Measurements from ENCODE around the gene GALNT5. TPM values are rescaled to one million over a fixed set of nuclear protein-coding genes. Genes with fewer than 3 reads are reported as not detected.

The GALNT5 gene
- total RNA-seq, 1 experiment from 2014 or later = 0.08 TPM

- Histone ChIP-seq H3K36me3 (ENCODE audit: control insufficient read depth, insufficient read depth, low read length) (no peaks in the 10 kb centered on the region), H3K9me3 (ENCODE audit: control insufficient read depth, insufficient read depth, low read depth, low read length) (no peaks in the 10 kb centered on the region), H3K27me3 (ENCODE audit: control insufficient read depth, insufficient read depth, low read length) (no peaks in the 10 kb centered on the region), H3K27ac (ENCODE audit: low read length) (no peak overlapping the region), H3K4me1 (ENCODE audit: control insufficient read depth, insufficient read depth, low read length) (no peaks in the 10 kb centered on the region), H3K4me3 (ENCODE audit: low read depth in 2 of 2, low read length in 2 of 2) (no peak overlapping the region)
- no TSS peak for BruUV-seq (replicated peaks)
- TF ChIP-seq POLR2AphosphoS5 (IDR thresholded peaks at IDR 0.05; ENCODE audit: low read depth, low read length) = no peak
- TF ChIP-seq TCF7L2 (IDR thresholded peaks at IDR 0.05; ENCODE audit: low read depth, low read length) = no peak
- TF ChIP-seq CTCF (IDR thresholded peaks at IDR 0.05) = no peak
- TF ChIP-seq REST (IDR thresholded peaks at IDR 0.05; ENCODE audit: insufficient read depth in 1 of 2, low read depth in 2 of 2, low read length in 1 of 2) = no peak
- TF ChIP-seq SIN3A (IDR thresholded peaks at IDR 0.05; ENCODE audit: borderline replicate concordance, insufficient read depth, low read depth, low read length) = no peak
- intact Hi-C loops (cut with micrococcal nuclease; ENCODE audit: unreplicated experiment) (no loop called here), in situ Hi-C loops (cut with HindIII; ENCODE audit: low pct_unique_long_range_greater_than_20kb, low sequenced_read_pairs) (no loop called here)
- DNase-seq (ENCODE audit: low read depth, low spot score) = no peak
- no peak for ATAC-seq
- CTCF ChIA-PET = no interaction called here
- POLR2A ChIA-PET = no interaction called here
These were observed 104.0 kb downstream of the GALNT5 start for GRCh38 chr2:157361526-157361925.

GRCh38 chr2:157362627-157363026 lies 105.1 kb downstream of the GALNT5 start:
- in situ Hi-C loops (cut with HindIII; ENCODE audit: low pct_unique_long_range_greater_than_20kb, low sequenced_read_pairs) = no loop called here
- intact Hi-C loops (cut with micrococcal nuclease; ENCODE audit: unreplicated experiment) = no loop called here
- H3K9me3 ChIP-seq (ENCODE audit: control insufficient read depth, insufficient read depth, low read depth, low read length) = no peaks in the 10 kb centered on the region
- no peak overlapping the region for H3K4me3 ChIP-seq (ENCODE audit: low read depth in 2 of 2, low read length in 2 of 2)
- ChIA-PET POLR2A (no interaction called here), CTCF (no interaction called here)
- ATAC-seq = no peak
- BruUV-seq (replicated peaks) = no TSS peak
- no peaks in the 10 kb centered on the region for H3K36me3 ChIP-seq (ENCODE audit: control insufficient read depth, insufficient read depth, low read length)
- no peaks in the 10 kb centered on the region for H3K4me1 ChIP-seq (ENCODE audit: control insufficient read depth, insufficient read depth, low read length)
- no peak for TF ChIP-seq SIN3A (IDR thresholded peaks at IDR 0.05; ENCODE audit: borderline replicate concordance, insufficient read depth, low read depth, low read length)
- no peak for TF ChIP-seq POLR2AphosphoS5 (IDR thresholded peaks at IDR 0.05; ENCODE audit: low read depth, low read length)
- TF ChIP-seq CTCF (IDR thresholded peaks at IDR 0.05) = no peak
- TF ChIP-seq TCF7L2 (IDR thresholded peaks at IDR 0.05; ENCODE audit: low read depth, low read length) = no peak
- TF ChIP-seq REST (IDR thresholded peaks at IDR 0.05; ENCODE audit: insufficient read depth in 1 of 2, low read depth in 2 of 2, low read length in 1 of 2) = no peak
- no peaks in the 10 kb centered on the region for H3K27me3 ChIP-seq (ENCODE audit: control insufficient read depth, insufficient read depth, low read length)
- DNase-seq (ENCODE audit: low read depth, low spot score) = no peak
- no peak overlapping the region for H3K27ac ChIP-seq (ENCODE audit: low read length)

Data from Panc1 (cell line).